GM18873 (cell line): ENCODE results near the gene CRYBA1.
"Not testable (repeated sequence)": the region's sequence is repeated elsewhere in the genome, so short reads cannot be mapped to it uniquely, and the experiment has no call there.

Source experiments
- ATAC-seq: cut with Tn5 transposase; IDR thresholded peaks from one replicate; pipeline ENCODE4 v1.9.1; 2021; ENCODE audit warnings: mild to moderate bottlenecking, moderate library complexity, moderate number of reproducible peaks; ENCODE audit not compliant: unreplicated experiment, low FRiP score

The CRYBA1 gene

DNA sequence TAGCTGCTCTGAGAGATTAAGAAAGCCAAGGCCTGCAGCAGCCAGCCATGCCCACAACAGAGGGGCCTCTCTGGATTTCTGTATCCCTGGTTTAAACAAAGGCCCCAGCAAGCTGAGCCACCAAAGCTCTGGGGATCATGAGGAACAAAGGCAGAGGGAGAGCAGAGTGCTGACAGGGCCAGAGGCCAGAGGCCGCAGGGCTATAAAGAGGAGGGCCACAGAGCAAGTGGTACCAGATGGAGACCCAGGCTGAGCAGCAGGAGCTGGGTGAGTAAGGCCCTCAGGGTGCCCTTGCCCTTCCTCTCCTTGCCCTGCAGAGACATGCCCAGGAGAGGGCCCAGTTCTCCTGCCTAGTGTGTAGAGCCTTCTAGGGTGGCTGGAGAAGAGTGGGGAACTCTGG is at the start of gene CRYBA1:
CRYBA1 (plus strand) TSS at position 232 of the 400 bp plus-strand sequence; CDS start at position 237, 5 bp downstream.
- no peak for ATAC-seq

DNA sequence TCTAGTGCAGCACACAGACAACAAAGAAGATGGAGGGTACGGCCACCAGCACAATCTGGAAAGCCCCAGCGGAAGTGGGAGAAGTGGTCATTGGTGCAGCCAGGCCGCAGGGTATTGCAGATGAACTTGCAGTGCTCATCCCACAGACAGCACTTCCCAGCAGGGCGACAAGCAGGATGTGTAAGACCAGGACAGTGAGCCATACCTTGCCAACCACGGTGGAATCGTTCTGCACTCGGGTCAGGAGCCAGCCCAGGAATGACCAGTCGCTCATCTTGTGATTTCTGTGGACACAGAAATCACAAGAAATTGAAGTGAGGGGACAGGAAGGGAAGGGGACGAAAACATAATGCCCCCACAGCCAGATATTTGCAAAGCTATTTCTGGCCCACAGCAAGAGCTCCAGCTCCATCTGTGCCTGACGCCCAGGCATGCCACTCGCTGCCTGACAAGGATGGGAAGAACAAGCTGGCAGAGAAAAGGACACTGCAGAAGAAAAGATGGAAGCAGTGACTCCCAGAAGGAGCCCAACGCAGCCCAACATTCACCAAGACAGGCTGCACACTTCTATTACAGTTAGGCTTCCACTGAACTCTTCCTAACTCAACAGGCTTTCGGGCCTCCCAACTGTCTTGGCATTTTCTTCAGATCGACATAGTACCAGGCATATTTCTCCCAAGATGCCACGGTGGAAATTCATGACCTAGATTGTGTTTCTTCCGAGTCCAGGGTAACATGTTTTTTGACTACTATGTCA is 49.0 kb upstream of the CRYBA1 start:
- ATAC-seq: no peak

GRCh38 chr17:29204068-29204804 is 42.4 kb upstream of the CRYBA1 start:
- not testable (repeated sequence) for ATAC-seq

DNA sequence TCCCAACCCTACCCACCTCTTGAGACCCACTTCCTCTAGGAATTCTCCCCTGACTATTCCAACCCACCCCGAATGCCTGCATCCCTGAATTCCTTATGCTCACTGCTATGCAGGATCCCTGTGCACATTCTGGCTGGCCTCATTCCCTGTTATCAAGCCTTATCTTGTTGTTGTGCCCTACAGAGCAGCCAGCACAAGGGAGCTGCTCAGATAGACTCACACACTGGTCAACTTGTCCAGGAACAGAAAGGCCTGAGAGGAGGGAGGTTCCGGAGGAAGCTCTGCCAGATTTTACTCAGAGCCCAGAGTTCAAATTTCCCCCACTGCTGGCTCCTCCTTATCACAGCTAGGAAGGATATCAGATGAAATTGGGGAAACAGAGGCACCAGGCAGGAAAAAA is 41.6 kb upstream of the CRYBA1 start:
- no peak for ATAC-seq

- ATAC-seq: no peak
Measured at GRCh38 chr17:29207975-29208374, 38.7 kb upstream of the CRYBA1 start.

GRCh38 chr17:29209073-29209472 is 37.6 kb upstream of the CRYBA1 start:
- ATAC-seq: no peak

DNA sequence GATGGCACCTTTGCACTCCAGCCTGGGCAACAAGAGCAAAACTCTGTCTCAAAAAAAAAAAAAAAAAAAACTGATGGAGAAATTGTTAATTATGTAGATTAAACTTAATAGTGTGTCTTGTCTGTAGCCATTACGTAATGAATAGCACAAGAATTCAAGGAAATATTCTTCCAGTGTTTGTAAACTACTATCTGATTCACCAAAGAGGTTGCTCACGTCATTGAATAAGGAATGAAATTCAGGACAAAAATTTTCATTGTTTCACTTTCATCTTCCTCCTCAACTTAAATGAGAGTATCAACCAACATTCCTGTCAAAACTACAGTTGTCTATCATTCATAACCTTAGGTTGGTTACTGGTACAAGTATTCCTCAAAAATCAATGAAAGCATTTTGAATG is 35.8 kb upstream of the CRYBA1 start:
- no peak for ATAC-seq

GRCh38 chr17:29212094-29212631 is 34.5 kb upstream of the CRYBA1 start:
- ATAC-seq: no peak

GRCh38 chr17:29212681-29213121 is 34.0 kb upstream of the CRYBA1 start:
- ATAC-seq: no peak

- ATAC-seq: no peak
Measured at GRCh38 chr17:29214215-29215146, 32.2 kb upstream of the CRYBA1 start.

- ATAC-seq: no peak
Measured at GRCh38 chr17:29215174-29215573, 31.5 kb upstream of the CRYBA1 start.

DNA sequence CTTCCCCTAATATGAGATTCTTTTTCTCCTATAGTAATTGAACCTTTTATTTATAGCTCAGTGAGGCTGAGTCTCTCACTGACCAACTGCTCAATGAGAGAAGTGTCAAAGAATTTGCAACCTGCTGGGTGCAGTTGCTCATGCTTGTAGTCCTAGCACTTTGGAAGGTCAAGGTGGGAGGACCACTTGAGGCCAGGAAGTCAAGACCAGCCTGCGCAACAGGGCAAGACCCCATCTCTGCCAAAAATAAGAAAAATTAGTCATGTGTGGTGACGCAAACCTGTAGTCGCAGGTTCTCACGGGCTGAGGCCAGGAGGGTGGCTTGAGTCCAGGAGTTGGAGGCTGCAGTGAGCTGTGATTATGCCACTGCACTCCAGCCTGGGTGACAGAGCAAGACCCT is 30.9 kb upstream of the CRYBA1 start:
- no peak for ATAC-seq

GRCh38 chr17:29216181-29216580 is 30.5 kb upstream of the CRYBA1 start:
- ATAC-seq: no peak

- ATAC-seq: no peak
Measured at GRCh38 chr17:29216856-29217255, 29.8 kb upstream of the CRYBA1 start.

DNA sequence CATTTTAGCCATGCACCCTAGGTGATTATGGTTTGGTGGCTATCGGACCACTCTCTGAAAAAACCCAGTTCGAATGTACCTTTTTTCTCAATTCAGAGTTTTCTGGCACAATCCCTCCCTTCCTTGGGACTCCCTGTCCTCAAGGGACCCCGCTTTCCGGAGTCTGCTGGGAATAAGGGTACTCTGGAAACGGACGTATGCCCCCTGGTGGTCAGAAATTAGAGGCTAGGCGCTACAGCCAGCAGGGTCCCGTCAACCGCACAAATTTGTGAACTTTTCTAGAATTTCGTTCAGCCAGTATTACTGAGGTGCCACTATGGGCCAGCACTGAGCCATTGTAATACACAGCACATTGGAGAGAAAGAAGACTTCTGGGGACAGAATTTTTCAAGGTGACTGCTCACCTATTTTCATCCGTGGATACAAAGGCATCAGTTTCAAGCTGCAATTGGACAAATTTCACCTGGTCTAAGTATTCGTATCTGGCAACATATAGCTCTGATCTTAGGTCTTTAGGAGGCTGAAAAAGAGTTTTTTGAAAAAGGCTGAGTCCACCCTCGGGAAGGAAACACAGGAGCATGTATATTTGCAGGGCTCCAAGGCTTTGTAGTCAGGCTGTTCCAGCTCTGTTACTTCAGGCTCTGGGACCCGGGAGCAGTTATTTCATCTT is 27.1 kb upstream of the CRYBA1 start:
- no peak for ATAC-seq

DNA sequence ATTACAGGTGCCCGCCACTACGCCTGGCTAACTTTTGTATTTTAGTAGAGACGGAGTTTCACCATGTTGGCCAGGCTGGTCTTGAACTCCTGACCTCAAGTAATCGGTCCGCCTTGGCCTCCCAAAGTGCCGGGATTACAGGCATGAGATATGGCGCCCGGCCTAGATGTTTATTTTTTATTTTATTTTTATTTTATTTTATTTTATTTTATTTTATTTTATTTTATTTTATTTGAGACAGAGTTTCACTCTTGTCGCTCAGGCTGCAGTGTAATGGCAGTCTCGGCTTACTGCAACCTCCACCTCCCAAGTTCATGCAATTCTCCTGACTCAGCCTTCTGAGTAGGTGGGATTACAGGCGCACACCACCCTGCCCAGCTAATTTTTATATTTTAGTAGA is 25.3 kb upstream of the CRYBA1 start:
- ATAC-seq: not testable (repeated sequence)

DNA sequence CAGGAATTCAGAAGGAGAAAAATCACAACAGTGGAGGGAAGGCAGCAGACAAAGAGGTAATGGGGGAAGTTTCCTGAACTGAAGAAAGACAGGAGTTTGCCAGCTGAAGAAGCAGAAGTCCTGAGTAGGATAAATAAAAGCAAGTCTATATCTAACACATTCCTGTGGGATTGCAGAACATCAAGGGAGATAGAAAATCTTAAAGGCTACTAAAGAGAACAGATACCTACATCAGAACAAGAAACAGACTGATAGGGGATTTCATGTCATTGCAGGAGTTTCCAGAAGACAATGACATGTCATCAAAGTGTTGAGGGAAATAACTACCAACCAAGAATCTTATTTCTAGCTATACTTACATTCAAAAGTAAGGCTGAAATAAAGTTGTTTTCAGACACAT is 21.3 kb upstream of the CRYBA1 start:
- ATAC-seq: no peak

GRCh38 chr17:29233301-29233700 is 13.4 kb upstream of the CRYBA1 start:
- no peak for ATAC-seq

- not testable (repeated sequence) for ATAC-seq
Measured at GRCh38 chr17:29234972-29235371, 11.7 kb upstream of the CRYBA1 start.

GRCh38 chr17:29235904-29236303 is 10.8 kb upstream of the CRYBA1 start:
- ATAC-seq: no peak
